Panc1 (cell line): ENCODE data around the gene TEAD4. TPM values are rescaled to one million over a fixed set of nuclear protein-coding genes. Genes with fewer than 3 reads are reported as not detected.

Experiments used
- ATAC-seq: fragments of 200-7000 bp; cut with Tn5 transposase; 2 replicates; pipeline ENCODE4 v1.9.1; 2020; ENCODE audit warnings: mild to moderate bottlenecking, moderate library complexity
- BruUV-seq: library from RNA; stranded (reverse); fragments of 400-500 nt; replicated peaks from 2 replicates; lab custom pipeline; 2021; lab: Mats Ljungman, UMichigan
- CTCF ChIA-PET: fragments of 300-600 bp; sonication (Branson Sonifier 250); formaldehyde crosslinking; loops from one replicate; lab custom pipeline; 2022; ENCODE audit warnings: antibody characterized with exemption; lab: Charles Lee
- POLR2A ChIA-PET: fragments of 300-600 bp; sonication (Branson Sonifier 250); formaldehyde crosslinking; loops from one replicate; lab custom pipeline; 2022; ENCODE audit warnings: antibody characterized with exemption; lab: Charles Lee
- DNase-seq: peaks from one replicate; pipeline ENCODE4 v3.0.0-alpha.2; 2010; ENCODE audit warnings: low read depth, low spot score
- H3K27ac ChIP-seq: 2 replicates; pipeline ENCODE4 v1.5.1; 2011; ENCODE audit warnings: mild to moderate bottlenecking, low read length, inconsistent platforms
- H3K27me3 ChIP-seq: fragments of 200-500 bp; sonication (Bioruptor generic); 2 replicates; pipeline ENCODE4 v1.6.0; 2014; ENCODE audit warnings: low read length, inconsistent platforms; ENCODE audit not compliant: control insufficient read depth, insufficient read depth
- H3K36me3 ChIP-seq: fragments of 200-500 bp; sonication (Bioruptor generic); 2 replicates; pipeline ENCODE4 v1.5.1; 2014; ENCODE audit warnings: inconsistent platforms, mild to moderate bottlenecking, low read length, moderate library complexity; ENCODE audit not compliant: control insufficient read depth, insufficient read depth
- H3K4me1 ChIP-seq: 2 replicates; pipeline ENCODE4 v1.5.1; 2011; ENCODE audit warnings: inconsistent platforms, mild to moderate bottlenecking, low read length, moderate library complexity; ENCODE audit not compliant: control insufficient read depth, insufficient read depth
- H3K4me3 ChIP-seq, 2 experiments: 2 replicates each; pipeline ENCODE4 v1.5.1; 2011 to 2012; ENCODE audit warnings: low read depth in 2 of 2, low read length in 2 of 2, mild to moderate bottlenecking in 2 of 2, inconsistent platforms in 1 of 2, moderate library complexity in 1 of 2
- H3K9me3 ChIP-seq: fragments of 200-500 bp; sonication (Bioruptor generic); 2 replicates; pipeline ENCODE4 v1.5.1; 2014; ENCODE audit warnings: low read depth, mild to moderate bottlenecking, inconsistent platforms, low read length, moderate library complexity; ENCODE audit not compliant: control insufficient read depth, insufficient read depth
- CTCF ChIP-seq: fragments of 450-650 bp; IDR thresholded peaks from 2 replicates; pipeline ENCODE4 v1.5.1; 2017; ENCODE audit warnings: mild to moderate bottlenecking
- POLR2AphosphoS5 ChIP-seq: IDR thresholded peaks from 2 replicates; pipeline ENCODE4 v1.6.1; 2012; ENCODE audit warnings: mild to moderate bottlenecking, low read depth, low read length, moderate library complexity
- REST ChIP-seq, 2 experiments: IDR thresholded peaks; 2 replicates each; pipeline ENCODE4 v1.6.1; 2011 to 2012; ENCODE audit warnings: low read depth in 2 of 2, control low read depth in 1 of 2, low read length in 1 of 2, mild to moderate bottlenecking in 1 of 2, moderate library complexity in 1 of 2; ENCODE audit not compliant: insufficient read depth in 1 of 2
- SIN3A ChIP-seq: IDR thresholded peaks from 2 replicates; pipeline ENCODE4 v1.6.1; 2012; ENCODE audit warnings: low read depth, mild to moderate bottlenecking, low read length, moderate library complexity, borderline replicate concordance; ENCODE audit not compliant: insufficient read depth
- TCF7L2 ChIP-seq: IDR thresholded peaks from 2 replicates; pipeline ENCODE4 v1.6.1; 2011; ENCODE audit warnings: mild to moderate bottlenecking, low read depth, low read length, inconsistent platforms
- in situ Hi-C: cut with HindIII; loops from 2 replicates; pipeline ENCODE4 v1.10.0; 2016; ENCODE audit warnings: low sequenced_read_pairs, low pct_unique_long_range_greater_than_20kb
- intact Hi-C: fragments of 100-400 bp; cut with micrococcal nuclease; formaldehyde crosslinking; loops from one replicate; pipeline ENCODE4 v1.10.0; 2022; ENCODE audit not compliant: unreplicated experiment
- total RNA-seq: library from RNA; stranded (reverse); gene quantifications from one replicate; pipeline ENCODE4 v1.2.1, GENCODE V29; 2021; ENCODE audit not compliant: unreplicated experiment

The TEAD4 gene
- total RNA-seq, 1 experiment from 2014 or later: 47.6 TPM

GRCh38 chr12:2936301-2936700 lies 22.9 kb upstream of the TEAD4 start:
- POLR2A ChIA-PET: no interaction called here
- intact Hi-C loops: no loop called here

GRCh38 chr12:2937500-2937899 lies 21.7 kb upstream of the TEAD4 start:
- BruUV-seq: no TSS peak
- in situ Hi-C loops (no loop called here), intact Hi-C loops (no loop called here)
- TF ChIP-seq TCF7L2: no peak
- TF ChIP-seq POLR2AphosphoS5: no peak
- TF ChIP-seq REST (IDR thresholded peaks at IDR 0.05; ENCODE audit: insufficient read depth in 1 of 2, low read depth in 2 of 2, low read length in 1 of 2): no peak
- TF ChIP-seq SIN3A: no peak
- no peak for TF ChIP-seq CTCF
- H3K27ac ChIP-seq: no peak overlapping the region
- no peaks in the 10 kb centered on the region for H3K27me3 ChIP-seq
- H3K4me1 ChIP-seq: no peaks in the 10 kb centered on the region
- ATAC-seq: no peak
- POLR2A ChIA-PET: no interaction called here
- no peak for DNase-seq
- H3K9me3 ChIP-seq: no peaks in the 10 kb centered on the region
- H3K36me3 ChIP-seq: peaks cover 8% of the 10 kb centered on the region
- no peak overlapping the region for H3K4me3 ChIP-seq
- CTCF ChIA-PET: no interaction called here

More at GRCh38 chr12:2936301-2936700, 22.9 kb upstream of the TEAD4 start:
- ATAC-seq: no peak
- in situ Hi-C loops: no loop called here
- H3K27ac ChIP-seq: no peak overlapping the region
- H3K9me3 ChIP-seq: no peaks in the 10 kb centered on the region
- no TSS peak for BruUV-seq
- H3K27me3 ChIP-seq: no peaks in the 10 kb centered on the region
- CTCF ChIA-PET: interaction anchor here (0.7 kb wide), 1 partner anchor 82 kb away, joined by 4 read pairs; no protein-coding TSS in a partner anchor
- DNase-seq: no peak
- H3K4me1 ChIP-seq: no peaks in the 10 kb centered on the region
- H3K36me3 ChIP-seq: peaks cover 8% of the 10 kb centered on the region
- H3K4me3 ChIP-seq: no peak overlapping the region
- TF ChIP-seq REST (IDR thresholded peaks at IDR 0.05; ENCODE audit: insufficient read depth in 1 of 2, low read depth in 2 of 2, low read length in 1 of 2) (no peak), TCF7L2 (no peak), POLR2AphosphoS5 (no peak), SIN3A (no peak), CTCF (no peak)
